AG04450 (cell line): ENCODE results near the gene RAB14. TPM values are rescaled to one million over a fixed set of nuclear protein-coding genes. Genes with fewer than 3 reads are reported as not detected.

Experiments used
- CTCF ChIA-PET: fragments of 300-600, 350-600 bp; formaldehyde crosslinking; extraction: SDS; loops from one replicate; lab custom pipeline; 2022; ENCODE audit warnings: antibody characterized with exemption, inconsistent platforms; lab: Charles Lee
- POLR2A ChIA-PET: fragments of 350-600 bp; formaldehyde crosslinking; extraction: SDS; loops from one replicate; lab custom pipeline; 2021; ENCODE audit warnings: antibody characterized with exemption, inconsistent platforms; lab: Yijun Ruan, JAX
- DNase-seq: peaks from one replicate; pipeline ENCODE4 v3.0.0-alpha.2; 2011; ENCODE audit warnings: low read depth, low spot score
- H3K27ac ChIP-seq: one replicate; pipeline ENCODE4 v1.5.1; 2012; ENCODE audit warnings: low read depth, low read length, control low read depth
- H3K27me3 ChIP-seq: one replicate; pipeline ENCODE4 v1.6.0; 2012; ENCODE audit warnings: low read length; ENCODE audit not compliant: control insufficient read depth, insufficient read depth
- H3K4me3 ChIP-seq: 2 replicates; pipeline ENCODE4 v1.5.1; 2011; ENCODE audit warnings: mild to moderate bottlenecking, low read depth, low read length, control low read depth
- H3K9me3 ChIP-seq: 2 replicates; pipeline ENCODE4 v1.5.1; 2012; ENCODE audit warnings: low read length; ENCODE audit not compliant: control insufficient read depth, insufficient read depth
- polyA plus RNA-seq: library from polyadenylated mRNA; depleted of rRNA; stranded (reverse); fragments of >200 nt; gene quantifications from 2 replicates; pipeline ENCODE4 v1.2.3, GENCODE V29; 2011
- TF ChIP-seq, protein P1 (sequence below): IDR thresholded peaks from 2 replicates; pipeline ENCODE4 v1.5.1; 2011; ENCODE audit warnings: low read depth, low read length, control low read depth, inconsistent platforms

The RAB14 gene
- polyA plus RNA-seq, 1 experiment: 40.3 TPM

DNA sequence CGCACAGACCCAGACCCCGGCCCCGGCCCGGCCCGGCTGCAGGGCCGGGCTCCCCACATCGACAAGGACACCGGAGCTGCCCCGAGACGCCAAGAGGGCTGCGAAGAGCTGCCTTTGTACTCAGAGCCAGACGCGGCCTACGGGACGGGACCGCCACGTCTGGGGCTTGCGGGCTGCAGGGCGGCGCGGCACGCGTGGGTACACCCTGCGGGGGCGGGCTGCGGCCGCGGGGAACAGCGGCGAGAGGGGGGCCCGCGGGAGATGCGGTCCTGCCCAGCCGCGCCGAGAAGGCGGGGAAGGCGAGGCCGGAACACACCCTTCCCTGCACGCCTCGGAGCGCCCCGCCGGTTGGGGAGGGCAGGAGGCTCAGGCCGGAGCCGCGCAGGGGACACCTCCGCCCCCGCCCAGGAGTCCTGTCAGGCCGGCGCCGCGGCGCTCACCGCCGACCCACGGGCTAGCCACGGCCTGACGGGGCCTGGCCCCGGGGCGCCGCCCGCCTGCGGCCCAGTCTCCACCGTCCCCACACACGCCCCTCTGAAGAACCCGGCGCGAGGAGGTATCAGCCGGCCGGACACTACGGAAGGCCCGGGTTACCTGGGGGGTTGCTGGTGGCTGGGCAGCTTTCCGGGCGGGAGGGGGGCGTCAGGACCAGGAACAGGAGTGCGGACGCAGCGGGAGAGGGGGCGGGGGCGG lies 478 bp downstream of the RAB14 start:
- TF ChIP-seq, protein P1, sequence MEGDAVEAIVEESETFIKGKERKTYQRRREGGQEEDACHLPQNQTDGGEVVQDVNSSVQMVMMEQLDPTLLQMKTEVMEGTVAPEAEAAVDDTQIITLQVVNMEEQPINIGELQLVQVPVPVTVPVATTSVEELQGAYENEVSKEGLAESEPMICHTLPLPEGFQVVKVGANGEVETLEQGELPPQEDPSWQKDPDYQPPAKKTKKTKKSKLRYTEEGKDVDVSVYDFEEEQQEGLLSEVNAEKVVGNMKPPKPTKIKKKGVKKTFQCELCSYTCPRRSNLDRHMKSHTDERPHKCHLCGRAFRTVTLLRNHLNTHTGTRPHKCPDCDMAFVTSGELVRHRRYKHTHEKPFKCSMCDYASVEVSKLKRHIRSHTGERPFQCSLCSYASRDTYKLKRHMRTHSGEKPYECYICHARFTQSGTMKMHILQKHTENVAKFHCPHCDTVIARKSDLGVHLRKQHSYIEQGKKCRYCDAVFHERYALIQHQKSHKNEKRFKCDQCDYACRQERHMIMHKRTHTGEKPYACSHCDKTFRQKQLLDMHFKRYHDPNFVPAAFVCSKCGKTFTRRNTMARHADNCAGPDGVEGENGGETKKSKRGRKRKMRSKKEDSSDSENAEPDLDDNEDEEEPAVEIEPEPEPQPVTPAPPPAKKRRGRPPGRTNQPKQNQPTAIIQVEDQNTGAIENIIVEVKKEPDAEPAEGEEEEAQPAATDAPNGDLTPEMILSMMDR: no peak
- no peaks in the 10 kb centered on the region for H3K9me3 ChIP-seq
- H3K4me3 ChIP-seq: peak overlapping the region; percentile 81
- no peaks in the 10 kb centered on the region for H3K27me3 ChIP-seq
- ChIA-PET CTCF (interaction anchor here (0.7 to 2.3 kb wide), 13 partner anchors 9 to 147 kb away, joined by 3 to 11 read pairs (median 3); no protein-coding TSS in a partner anchor), POLR2A (interaction anchor here (0.8 to 1.6 kb wide), 4 partner anchors 12 to 408 kb away, joined by 3 to 7 read pairs (median 3); partner anchors contain the start of gene FBXW2)
- no peak overlapping the region for H3K27ac ChIP-seq
- no peak for DNase-seq

DNA sequence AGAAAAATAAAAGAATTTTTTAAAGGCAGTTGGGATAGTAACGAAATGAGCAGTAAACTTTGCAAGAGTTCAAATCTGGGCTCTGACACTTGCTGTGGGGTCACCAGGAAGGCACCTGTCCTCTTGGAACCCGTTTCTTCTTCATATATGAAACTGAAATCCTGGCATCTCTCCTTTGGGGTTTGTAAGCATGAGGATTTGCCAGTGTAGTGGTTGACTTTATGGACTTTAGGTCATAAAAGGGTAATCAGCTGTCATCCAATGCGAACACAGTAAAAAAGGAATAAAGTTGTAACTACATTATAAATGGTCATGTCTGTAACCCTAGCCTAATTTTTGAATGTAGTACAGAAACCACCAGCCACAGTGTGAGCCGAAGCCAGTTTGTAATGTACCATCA lies 1.3 kb downstream of the RAB14 start:
- ChIA-PET CTCF (interaction anchor here (1.2 to 2.3 kb wide), 3 partner anchors 11 to 120 kb away, joined by 3 to 11 read pairs (median 10); no protein-coding TSS in a partner anchor), POLR2A (no interaction called here)
- no peak for DNase-seq
- Histone ChIP-seq H3K4me3 (peak overlapping the region; percentile 81), H3K9me3 (no peaks in the 10 kb centered on the region), H3K27me3 (no peaks in the 10 kb centered on the region), H3K27ac (no peak overlapping the region)
- TF ChIP-seq, protein P1: no peak

DNA sequence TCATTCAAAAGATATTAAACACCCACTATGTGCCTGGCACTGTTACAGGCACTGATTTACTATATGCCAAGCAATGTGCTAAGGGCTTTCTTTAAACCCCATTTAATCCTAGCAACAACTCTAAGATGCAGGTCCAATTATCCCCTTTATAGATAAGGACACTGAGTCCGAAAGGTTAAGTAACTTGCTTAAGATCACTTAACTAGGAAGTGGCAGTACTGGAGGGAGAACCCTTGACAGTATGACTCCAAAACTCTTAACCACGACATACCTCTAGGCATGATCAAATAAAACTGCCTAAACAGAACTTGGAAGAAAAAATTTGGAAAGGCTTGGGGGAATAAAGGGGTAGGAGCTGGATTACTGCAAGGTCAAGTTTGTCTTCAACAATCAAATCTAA lies 1.7 kb downstream of the RAB14 start:
- H3K4me3 ChIP-seq: peak overlapping the region; percentile 81
- H3K27me3 ChIP-seq: no peaks in the 10 kb centered on the region
- H3K27ac ChIP-seq: no peak overlapping the region
- TF ChIP-seq, protein P1: no peak
- CTCF ChIA-PET: interaction anchor here (1.2 to 2.3 kb wide), 3 partner anchors 12 to 120 kb away, joined by 3 to 11 read pairs (median 10); no protein-coding TSS in a partner anchor
- no peaks in the 10 kb centered on the region for H3K9me3 ChIP-seq
- no peak for DNase-seq
- POLR2A ChIA-PET: no interaction called here

DNA sequence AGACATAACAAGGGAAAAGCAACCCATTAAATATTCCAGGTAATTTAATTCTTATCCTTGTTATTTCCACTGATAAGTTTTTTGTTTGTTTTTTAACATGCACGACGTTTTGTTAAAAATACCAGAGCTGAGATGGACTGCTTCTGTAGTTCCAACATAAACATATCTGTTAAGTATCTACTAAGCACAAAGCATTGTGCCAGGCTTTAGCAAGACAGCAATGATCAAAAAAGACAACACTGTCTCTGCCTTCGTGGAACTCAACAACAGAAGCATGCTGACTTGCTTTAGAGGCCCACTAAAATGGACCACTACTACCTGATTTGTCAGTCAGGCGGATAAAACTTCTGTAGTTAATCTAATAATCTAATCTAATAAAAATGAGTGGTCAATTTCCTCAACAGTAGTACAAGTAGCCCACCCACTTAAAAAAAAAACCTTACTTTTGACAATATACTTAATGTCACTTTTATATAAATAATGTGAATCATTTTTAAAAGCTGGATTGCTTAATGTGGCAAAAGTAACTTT lies 3.1 kb downstream of the RAB14 start:
- Histone ChIP-seq H3K4me3 (peak overlapping the region; percentile 17), H3K27ac (no peak overlapping the region), H3K27me3 (no peaks in the 10 kb centered on the region), H3K9me3 (no peaks in the 10 kb centered on the region)
- DNase-seq: no peak
- POLR2A ChIA-PET: no interaction called here
- TF ChIP-seq, protein P1: no peak
- CTCF ChIA-PET: interaction anchor here (0.9 to 2.3 kb wide), 4 partner anchors 13 to 122 kb away, joined by 3 to 11 read pairs (median 7); no protein-coding TSS in a partner anchor

DNA sequence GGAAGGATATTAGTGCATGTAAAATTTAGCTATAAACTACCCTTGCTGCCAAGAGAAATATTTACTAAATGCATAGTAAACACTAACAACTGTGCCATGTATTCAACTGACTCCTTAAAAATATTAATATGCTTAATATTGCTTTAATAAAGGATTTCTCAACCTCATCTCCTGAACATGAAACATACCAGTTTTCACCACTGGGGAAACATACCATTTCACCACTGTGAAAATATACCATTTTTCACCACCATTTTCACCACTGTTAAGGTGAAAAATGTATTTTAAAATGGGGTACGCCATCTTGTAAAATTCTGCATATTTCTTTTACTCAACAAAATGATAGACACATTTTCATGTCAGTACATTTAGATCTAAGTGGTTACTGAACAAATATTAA lies 4.5 kb downstream of the RAB14 start:
- Histone ChIP-seq H3K27me3 (no peaks in the 10 kb centered on the region), H3K9me3 (no peaks in the 10 kb centered on the region), H3K4me3 (no peak overlapping the region), H3K27ac (no peak overlapping the region)
- ChIA-PET CTCF (interaction anchor here (0.6 to 1.0 kb wide), 2 partner anchors 303 to 774 kb away, joined by 3 read pairs; partner anchors contain the start of gene GGTA1), POLR2A (no interaction called here)
- TF ChIP-seq, protein P1: peak; percentile 28; the same call in 1 of the 2 replicates
- no peak for DNase-seq
